AG04450 (cell line): ENCODE data around the gene UCHL5. TPM values are rescaled to one million over a fixed set of nuclear protein-coding genes. Genes with fewer than 3 reads are reported as not detected.
A peak's percentile ranks its signal among the peaks of the same experiment; 100 is the strongest.
"Not testable (repeated sequence)": the region's sequence is repeated elsewhere in the genome, so short reads cannot be mapped to it uniquely, and the experiment has no call there.

Source experiments
- CTCF ChIA-PET: fragments of 300-600, 350-600 bp; formaldehyde crosslinking; extraction: SDS; loops from one replicate; lab custom pipeline; 2022; ENCODE audit warnings: antibody characterized with exemption, inconsistent platforms; lab: Charles Lee
- POLR2A ChIA-PET: fragments of 350-600 bp; formaldehyde crosslinking; extraction: SDS; loops from one replicate; lab custom pipeline; 2021; ENCODE audit warnings: antibody characterized with exemption, inconsistent platforms; lab: Yijun Ruan, JAX
- DNase-seq: peaks from one replicate; pipeline ENCODE4 v3.0.0-alpha.2; 2011; ENCODE audit warnings: low read depth, low spot score
- H3K27ac ChIP-seq: one replicate; pipeline ENCODE4 v1.5.1; 2012; ENCODE audit warnings: low read depth, low read length, control low read depth
- H3K27me3 ChIP-seq: one replicate; pipeline ENCODE4 v1.6.0; 2012; ENCODE audit warnings: low read length; ENCODE audit not compliant: control insufficient read depth, insufficient read depth
- H3K4me3 ChIP-seq: 2 replicates; pipeline ENCODE4 v1.5.1; 2011; ENCODE audit warnings: mild to moderate bottlenecking, low read depth, low read length, control low read depth
- H3K9me3 ChIP-seq: 2 replicates; pipeline ENCODE4 v1.5.1; 2012; ENCODE audit warnings: low read length; ENCODE audit not compliant: control insufficient read depth, insufficient read depth
- polyA plus RNA-seq: library from polyadenylated mRNA; depleted of rRNA; stranded (reverse); fragments of >200 nt; gene quantifications from 2 replicates; pipeline ENCODE4 v1.2.3, GENCODE V29; 2011
- TF ChIP-seq, protein P1 (sequence below): IDR thresholded peaks from 2 replicates; pipeline ENCODE4 v1.5.1; 2011; ENCODE audit warnings: low read depth, low read length, control low read depth, inconsistent platforms

UCHL5 gene
- polyA plus RNA-seq, 1 experiment, result 28.8 TPM

DNA sequence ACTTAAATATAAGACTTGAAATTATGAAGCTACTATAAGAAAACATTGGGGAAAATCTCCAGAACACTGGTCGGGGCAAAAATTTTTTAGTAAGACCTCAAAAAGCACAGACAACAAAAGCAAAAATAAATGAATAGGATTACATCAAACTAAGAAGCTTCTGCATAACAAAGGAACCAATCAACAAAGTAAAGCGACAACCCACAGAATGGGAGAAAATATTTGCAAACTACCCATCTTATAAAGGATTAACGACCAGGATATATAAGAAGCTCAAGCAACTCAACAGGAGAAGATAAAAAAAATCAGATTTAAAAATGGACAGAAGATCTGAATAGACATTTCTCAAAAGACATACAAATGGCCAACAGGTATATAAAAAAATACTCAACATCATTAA is 19.1 kb downstream of the UCHL5 start:
- H3K9me3 ChIP-seq, result no peaks in the 10 kb centered on the region
- H3K4me3 ChIP-seq, result no peak overlapping the region
- no peaks in the 10 kb centered on the region for H3K27me3 ChIP-seq
- CTCF ChIA-PET, result interaction anchor here (1.7 kb wide), 1 partner anchor 10 kb away, joined by 3 read pairs; no protein-coding TSS in a partner anchor
- POLR2A ChIA-PET, result no interaction called here
- H3K27ac ChIP-seq, result no peak overlapping the region
- TF ChIP-seq, protein P1, sequence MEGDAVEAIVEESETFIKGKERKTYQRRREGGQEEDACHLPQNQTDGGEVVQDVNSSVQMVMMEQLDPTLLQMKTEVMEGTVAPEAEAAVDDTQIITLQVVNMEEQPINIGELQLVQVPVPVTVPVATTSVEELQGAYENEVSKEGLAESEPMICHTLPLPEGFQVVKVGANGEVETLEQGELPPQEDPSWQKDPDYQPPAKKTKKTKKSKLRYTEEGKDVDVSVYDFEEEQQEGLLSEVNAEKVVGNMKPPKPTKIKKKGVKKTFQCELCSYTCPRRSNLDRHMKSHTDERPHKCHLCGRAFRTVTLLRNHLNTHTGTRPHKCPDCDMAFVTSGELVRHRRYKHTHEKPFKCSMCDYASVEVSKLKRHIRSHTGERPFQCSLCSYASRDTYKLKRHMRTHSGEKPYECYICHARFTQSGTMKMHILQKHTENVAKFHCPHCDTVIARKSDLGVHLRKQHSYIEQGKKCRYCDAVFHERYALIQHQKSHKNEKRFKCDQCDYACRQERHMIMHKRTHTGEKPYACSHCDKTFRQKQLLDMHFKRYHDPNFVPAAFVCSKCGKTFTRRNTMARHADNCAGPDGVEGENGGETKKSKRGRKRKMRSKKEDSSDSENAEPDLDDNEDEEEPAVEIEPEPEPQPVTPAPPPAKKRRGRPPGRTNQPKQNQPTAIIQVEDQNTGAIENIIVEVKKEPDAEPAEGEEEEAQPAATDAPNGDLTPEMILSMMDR, result no peak
- DNase-seq, result no peak

DNA sequence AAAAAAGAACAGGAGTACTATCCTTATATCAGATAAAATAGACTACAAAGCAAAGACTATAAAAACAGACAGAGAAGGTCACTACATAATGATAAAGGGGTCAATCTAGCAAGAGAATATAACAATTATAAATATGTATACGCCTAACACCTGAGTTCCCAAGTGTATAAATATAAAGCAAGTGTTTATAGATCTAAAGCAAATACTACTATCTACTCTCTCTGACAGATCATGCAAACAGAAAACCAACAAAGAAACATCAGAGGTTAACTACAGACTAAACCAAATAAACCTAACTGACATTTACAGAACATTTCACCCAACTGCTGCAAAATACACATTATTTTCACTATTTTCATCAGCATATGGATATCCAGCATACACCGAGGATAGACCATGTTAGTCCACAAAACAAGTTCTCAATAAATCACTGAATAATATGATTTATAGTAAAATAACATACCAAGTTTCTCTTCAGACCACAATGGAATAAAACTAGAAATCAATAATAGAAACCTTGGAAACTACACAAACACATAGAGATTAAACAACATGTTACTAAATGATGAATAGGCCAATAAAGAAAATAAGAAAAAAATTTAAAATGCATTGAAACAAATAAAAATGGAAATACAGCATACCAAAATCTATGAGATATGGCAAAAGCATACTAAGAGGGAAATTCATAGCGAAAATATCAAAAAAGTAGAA is 22.7 kb downstream of the UCHL5 start:
- ChIA-PET POLR2A (no interaction called here), CTCF (no interaction called here)
- no peak overlapping the region for H3K4me3 ChIP-seq
- H3K9me3 ChIP-seq, result no peaks in the 10 kb centered on the region
- TF ChIP-seq, protein P1, result no peak
- H3K27ac ChIP-seq, result no peak overlapping the region
- no peak for DNase-seq
- no peaks in the 10 kb centered on the region for H3K27me3 ChIP-seq

DNA sequence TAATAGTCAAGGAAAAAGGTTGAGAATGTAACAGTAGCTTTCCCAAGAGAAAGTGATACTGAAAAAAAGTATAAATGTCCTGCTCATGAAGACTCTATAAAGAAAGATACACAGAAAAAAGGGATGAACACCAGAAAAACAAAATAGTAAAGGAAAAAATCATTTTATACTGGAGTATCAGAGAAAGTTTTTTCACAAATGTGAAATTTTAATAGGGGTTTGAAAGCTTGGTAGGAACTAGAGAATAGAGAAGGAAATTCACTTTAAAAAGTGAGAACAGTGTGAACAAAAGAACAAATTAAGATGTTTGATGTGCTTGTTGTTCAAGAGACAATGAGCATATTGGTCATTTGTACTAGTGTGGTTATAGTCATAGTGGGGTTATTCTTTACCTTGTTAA is 25.6 kb downstream of the UCHL5 start:
- DNase-seq, result no peak
- Histone ChIP-seq H3K9me3 (no peaks in the 10 kb centered on the region), H3K4me3 (no peak overlapping the region), H3K27me3 (no peaks in the 10 kb centered on the region), H3K27ac (no peak overlapping the region)
- TF ChIP-seq, protein P1, result no peak
- ChIA-PET CTCF (interaction anchor here (1.5 kb wide), 1 partner anchor 559 kb away, joined by 7 read pairs; no protein-coding TSS in a partner anchor), POLR2A (no interaction called here)

DNA sequence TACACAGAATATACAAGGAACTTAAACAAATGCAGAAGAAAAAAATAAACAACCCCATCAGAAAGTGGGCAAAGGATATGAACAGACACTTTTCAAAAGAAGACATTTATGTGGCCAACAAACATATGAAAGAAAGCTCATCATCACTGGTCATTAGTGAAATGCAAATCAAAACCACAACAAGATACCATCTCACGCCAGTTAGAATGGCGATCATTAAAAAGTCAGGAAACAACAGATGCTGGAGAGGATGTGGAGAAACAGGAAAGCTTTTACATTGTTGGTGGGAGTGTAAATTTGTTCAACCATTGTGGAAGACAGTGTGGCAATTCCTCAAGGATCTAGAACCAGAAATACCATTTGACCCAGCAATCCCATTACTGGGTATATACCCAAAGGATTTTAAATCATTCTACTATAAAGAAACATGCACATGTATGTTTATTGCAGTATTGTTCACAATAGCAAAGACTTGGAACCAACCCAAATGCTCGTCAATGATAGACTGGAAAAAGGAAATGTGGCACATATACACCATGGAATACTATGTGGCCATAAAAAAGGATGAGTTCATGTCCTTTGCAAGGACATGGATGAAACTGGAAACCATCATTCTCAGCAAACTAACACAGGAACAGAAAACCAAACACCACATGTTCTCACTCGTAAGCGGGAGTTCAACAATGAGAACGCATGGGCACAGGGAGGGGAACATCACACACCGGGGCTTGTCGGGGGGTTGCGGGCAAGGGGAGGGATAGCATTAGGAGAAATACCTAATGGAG is 26.3 kb downstream of the UCHL5 start:
- H3K9me3 ChIP-seq, DNase-seq, H3K27ac ChIP-seq, H3K4me3 ChIP-seq, H3K27me3 ChIP-seq, POLR2A ChIA-PET: not testable (repeated sequence)
- CTCF ChIA-PET, result interaction anchor here (1.0 to 1.9 kb wide), 10 partner anchors 8 to 559 kb away, joined by 3 to 17 read pairs (median 6); no protein-coding TSS in a partner anchor

DNA sequence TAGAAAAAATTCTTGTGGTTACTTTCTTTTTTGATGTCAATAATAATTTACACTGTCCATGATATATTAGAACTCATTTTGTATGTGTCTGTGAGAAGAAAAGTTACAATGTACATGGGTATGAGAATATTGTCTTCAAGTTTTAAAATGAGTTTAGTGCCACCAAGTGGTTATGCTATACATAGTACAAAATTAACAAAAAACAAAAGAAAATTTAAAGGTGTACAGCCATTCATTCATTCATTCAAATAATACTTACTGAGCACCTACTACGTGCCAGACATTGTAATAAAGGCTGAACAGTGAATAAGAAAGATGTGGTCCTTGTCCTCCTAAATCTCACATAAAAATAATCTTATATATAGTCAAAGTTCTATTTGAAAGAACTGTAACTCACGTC is 27.7 kb downstream of the UCHL5 start:
- TF ChIP-seq, protein P1, result peak; percentile 40
- POLR2A ChIA-PET, result no interaction called here
- no peaks in the 10 kb centered on the region for H3K27me3 ChIP-seq
- H3K9me3 ChIP-seq, result no peaks in the 10 kb centered on the region
- no peak overlapping the region for H3K27ac ChIP-seq
- no peak overlapping the region for H3K4me3 ChIP-seq
- DNase-seq, result no peak
- CTCF ChIA-PET, result interaction anchor here (0.7 to 1.9 kb wide), 9 partner anchors 10 to 558 kb away, joined by 3 to 17 read pairs (median 5); no protein-coding TSS in a partner anchor
